Astrocyte of the hippocampus (primary cell): ENCODE measurements around the gene CCL20.

Experiments used
- DNase-seq: peaks from one replicate; pipeline ENCODE4 v3.0.0; 2011; ENCODE audit warnings: low read depth, low spot score

The CCL20 gene

DNA sequence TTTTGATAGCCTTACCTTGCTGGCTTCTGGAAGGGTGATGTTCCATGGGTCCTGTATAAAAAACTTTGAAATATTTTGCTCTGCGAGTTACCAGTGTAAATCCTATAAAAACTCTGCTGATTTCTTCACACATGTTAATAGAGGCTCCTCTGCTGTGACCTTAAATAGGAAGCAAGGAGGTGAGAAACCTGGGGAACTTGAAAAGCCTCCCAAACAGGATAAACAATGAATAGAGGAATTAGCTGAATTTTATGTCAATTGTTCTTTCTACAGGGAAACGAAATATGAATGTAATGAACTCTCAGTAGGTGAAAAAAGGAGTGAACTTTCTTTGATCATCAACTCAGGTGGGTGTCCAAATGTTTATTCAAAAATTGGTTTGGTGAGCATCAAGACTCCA, 10.8 kb upstream of the CCL20 start:
- no peak for DNase-seq

GRCh38 chr2:227804975-227805374, 8.7 kb upstream of the CCL20 start:
- DNase-seq: no peak

GRCh38 chr2:227805578-227805977, 8.1 kb upstream of the CCL20 start:
- DNase-seq: no peak

GRCh38 chr2:227808936-227809335, 4.7 kb upstream of the CCL20 start:
- no peak for DNase-seq

DNA sequence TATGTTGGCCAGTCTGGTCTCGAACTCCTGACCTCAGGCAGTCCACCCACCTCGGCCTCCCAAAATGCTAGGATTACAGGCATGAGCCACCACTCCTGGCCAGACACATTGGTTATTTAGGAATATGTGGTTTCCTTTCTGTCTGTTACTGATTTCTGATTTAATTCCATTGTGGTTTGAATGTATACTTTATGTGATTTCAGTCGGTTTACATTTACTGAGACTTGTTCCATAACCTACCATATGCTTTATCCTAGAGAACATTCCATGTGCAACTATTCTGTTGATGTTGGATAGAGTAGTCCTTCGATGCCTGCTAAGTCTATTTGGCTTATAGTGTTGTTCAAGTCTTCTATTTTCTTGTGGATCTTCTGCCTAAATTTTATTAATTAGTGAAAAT, 1.6 kb upstream of the CCL20 start:
- no peak for DNase-seq

- no peak for DNase-seq
Measured at GRCh38 chr2:227813229-227813561, 447 bp upstream of the CCL20 start.

GRCh38 chr2:227815066-227815465, 1.4 kb downstream of the CCL20 start:
- DNase-seq: no peak

DNA sequence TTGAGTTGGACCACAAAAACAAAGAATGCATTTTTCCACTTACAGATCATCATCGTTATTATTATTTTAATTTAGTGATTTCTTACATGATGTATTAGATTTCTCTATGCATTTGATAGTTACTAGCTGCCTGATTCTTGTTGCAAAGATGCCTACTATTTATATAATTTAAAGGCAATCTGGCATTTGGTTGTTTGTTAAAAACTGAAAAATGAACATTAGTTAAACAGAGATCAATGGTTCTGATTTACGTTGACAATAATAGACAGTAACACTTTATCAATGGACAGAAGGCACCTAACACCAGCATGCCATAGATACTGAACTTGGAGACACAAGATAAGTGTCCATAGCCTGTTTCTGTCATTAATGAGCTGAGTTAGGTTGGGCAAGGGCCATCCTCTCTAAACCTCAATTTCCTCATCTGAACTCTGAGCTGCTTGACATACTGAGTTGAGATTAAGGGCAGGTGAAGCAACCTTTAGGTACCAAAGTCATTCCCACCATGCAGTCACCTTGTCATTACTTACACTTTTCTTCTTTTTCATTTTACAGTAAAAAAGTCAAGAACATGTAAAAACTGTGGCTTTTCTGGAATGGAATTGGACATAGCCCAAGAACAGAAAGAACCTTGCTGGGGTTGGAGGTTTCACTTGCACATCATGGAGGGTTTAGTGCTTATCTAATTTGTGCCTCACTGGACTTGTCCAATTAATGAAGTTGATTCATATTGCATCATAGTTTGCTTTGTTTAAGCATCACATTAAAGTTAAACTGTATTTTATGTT, 3.1 kb downstream of the CCL20 start:
- DNase-seq: peak; percentile 69

DNA sequence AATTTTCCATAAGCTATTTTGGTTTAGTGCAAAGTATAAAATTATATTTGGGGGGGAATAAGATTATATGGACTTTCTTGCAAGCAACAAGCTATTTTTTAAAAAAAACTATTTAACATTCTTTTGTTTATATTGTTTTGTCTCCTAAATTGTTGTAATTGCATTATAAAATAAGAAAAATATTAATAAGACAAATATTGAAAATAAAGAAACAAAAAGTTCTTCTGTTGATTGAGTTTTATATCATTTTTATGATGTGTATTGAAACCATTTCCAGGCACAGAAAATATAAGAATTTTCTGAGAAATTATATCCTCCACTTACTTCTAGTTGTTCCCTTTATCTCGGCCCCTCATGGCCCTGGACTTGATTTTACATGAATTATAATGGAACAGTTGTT, 3.7 kb downstream of the CCL20 start:
- no peak for DNase-seq

DNA sequence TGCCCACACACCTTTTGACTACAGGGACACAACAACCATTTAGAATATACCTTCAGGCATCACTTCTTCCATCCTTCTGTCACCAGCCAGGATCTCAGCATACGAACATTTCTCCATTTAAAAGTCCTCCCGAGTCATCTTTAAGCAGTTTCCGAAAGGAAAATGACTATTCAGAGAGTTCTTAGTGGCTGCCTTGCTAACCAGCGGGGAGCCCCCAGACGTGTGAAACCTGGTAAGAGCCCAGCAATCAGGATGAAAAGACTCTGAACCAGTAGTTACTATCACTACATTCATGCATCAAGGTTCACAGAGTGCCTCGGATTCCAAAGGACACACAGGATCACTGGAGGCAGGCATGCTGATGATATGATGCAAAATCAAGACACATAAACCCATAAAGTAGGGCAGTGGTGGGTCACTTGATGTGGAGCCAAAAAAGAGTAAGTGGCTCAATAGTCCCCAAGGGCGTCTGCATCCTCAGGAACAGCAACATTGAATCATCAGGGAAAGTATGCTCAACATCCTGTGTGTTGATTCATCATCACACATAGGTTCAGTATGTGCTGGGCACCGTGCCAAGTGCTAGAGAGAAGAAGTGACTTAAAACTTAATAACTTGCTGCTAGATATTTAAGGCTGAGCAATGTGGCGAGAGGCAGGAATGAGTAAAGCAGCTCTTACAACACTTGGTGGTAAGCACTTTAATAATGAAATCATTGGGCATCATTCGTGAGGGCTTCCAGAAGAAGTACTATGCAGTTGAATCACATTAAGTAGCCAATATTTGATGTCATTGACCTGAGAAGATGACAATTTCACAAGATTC, 4.4 kb downstream of the CCL20 start:
- DNase-seq: peak; percentile 98

DNA sequence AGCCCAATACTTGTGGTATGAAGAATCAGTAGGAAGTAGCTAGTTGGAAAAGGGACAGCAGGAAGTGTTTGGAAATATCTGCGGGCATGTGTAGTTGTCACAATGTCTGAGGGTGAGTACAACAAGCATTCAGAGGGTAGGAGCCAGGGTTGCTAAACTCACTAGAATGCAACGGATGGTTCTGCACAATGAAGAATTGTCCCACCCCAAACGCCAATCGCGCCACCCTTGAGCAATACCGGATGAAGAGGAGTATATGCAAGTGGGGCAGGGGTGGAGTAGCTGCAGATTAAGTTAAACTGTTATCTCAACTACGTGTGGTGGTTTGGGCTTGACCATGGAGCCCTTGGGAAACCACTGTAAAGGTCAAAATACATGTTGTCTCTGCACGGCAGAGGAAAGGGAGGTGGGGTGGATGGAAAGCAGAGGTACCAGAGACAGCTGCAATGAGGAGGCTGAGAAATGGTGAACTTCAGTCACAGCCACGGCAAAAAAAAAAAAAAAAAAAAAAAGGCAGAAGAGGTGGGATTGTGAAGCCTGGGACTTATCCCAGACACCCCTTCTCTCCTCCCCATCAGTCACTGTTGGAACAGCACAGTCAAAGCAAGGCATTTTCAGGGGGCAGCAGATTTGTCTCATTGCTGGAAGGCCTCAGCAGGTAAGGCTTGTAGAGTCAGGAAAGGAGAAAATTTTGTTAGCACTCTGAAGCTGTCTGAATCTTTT, 5.2 kb downstream of the CCL20 start:
- DNase-seq: no peak

DNA sequence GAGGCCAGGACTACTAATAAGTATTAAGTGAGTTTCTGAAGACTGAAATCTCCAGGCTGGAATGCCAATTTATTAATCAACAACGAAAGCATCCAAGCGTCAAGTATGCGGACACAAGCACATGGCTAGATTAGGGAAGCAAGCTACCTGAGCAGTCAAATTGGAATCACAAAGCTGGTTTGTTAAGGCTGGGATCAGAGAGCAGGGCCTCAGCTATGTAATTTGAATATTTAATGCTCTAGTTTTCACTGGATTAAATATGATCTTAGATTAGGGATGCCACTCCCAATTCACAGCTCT, 5.7 kb downstream of the CCL20 start:
- DNase-seq: no peak

DNA sequence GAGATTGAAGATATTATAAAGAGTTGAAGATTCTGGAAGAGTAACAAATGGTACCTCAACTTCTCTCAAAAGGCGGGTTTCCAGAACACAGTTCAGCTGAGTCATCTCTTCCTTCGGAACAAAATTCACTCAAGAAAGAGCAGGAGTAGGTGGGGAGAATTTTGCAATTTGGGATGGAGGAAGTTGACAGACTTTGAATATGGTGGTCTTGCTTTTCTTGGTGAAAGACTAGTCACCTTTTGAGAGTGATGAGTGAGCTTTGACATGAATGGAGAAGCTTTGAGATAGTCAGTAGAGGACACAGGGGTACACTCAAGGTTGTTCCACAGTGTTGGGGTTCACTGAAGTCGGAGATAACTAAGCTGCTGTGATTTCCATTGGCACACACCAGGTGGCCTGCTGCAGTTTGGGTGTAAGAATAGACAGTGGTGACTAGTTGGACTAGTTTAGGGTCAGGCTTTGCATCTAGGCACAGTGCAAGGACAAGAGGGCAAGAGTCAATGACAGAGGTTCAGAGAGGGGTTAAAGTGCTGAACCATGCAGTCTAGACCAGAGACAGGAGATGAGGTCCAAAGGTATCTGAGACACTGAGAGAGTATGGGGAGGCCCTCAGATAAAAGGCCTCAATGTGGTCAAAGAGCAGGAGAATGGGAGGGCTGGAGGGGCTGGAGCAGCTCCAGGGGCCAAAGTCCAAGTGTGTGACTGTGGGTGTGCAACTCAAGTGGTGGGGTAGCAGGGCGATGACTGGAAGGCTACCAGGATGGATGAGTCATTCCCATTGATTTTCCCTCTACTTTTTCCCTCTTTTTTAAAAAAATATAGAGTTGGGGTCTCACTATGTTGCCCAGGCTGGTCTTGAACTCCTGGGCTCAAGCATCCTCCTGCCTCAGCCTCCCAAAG, 7.7 kb downstream of the CCL20 start:
- DNase-seq: no peak

GRCh38 chr2:227822416-227823003, 8.9 kb downstream of the CCL20 start:
- peak; percentile 91 for DNase-seq

GRCh38 chr2:227823922-227824321, 10.3 kb downstream of the CCL20 start:
- no peak for DNase-seq

DNA sequence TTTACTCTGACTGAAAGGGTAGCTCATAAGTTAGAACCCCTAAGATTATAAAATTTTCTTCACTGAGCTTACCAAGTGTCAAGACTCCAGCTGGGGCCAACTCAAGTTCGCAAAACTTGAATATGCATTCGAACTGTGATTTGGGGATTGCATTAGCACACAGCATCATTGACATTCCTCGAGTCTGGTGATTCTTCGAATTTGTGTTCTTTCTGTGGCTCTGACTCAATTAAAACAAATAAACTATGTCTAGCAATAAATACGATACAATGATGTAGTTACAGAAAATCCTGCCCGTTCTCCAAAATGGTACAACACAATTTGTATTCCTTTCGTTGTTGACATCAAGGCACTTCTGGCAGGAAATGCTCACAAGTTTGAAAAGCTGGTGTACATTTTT, 11.1 kb downstream of the CCL20 start:
- DNase-seq: no peak

GRCh38 chr2:227826019-227826521, 12.4 kb downstream of the CCL20 start:
- DNase-seq: no peak

GRCh38 chr2:227826563-227826962, 12.9 kb downstream of the CCL20 start:
- no peak for DNase-seq

GRCh38 chr2:227827143-227827542, 13.5 kb downstream of the CCL20 start:
- DNase-seq: no peak

GRCh38 chr2:227828477-227828912, 14.9 kb downstream of the CCL20 start:
- no peak for DNase-seq

DNA sequence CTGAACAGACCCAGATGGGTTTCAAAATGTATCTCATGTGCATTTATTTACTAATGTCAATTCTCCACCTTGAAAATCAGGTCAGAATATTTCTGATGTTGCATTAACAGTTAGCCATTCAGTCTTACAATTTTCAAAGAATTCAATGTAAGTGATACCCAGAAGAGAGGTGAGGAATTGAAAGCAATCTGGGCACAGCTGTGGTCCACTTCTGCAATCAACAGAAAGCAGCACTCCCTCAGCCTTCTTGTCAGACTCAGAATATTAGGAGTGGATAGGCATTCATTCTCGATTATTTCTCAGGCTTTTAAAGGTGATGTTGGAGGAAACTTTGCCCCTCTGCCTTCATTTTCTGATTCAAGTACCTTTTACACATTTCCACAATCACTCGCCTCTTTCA, 15.7 kb downstream of the CCL20 start:
- DNase-seq: no peak
